ENCODE results near the gene NSL1.
"Not testable (repeated sequence)": the region's sequence is repeated elsewhere in the genome, so short reads cannot be mapped to it uniquely, and the experiment has no call there.

NSL1 gene

DNA sequence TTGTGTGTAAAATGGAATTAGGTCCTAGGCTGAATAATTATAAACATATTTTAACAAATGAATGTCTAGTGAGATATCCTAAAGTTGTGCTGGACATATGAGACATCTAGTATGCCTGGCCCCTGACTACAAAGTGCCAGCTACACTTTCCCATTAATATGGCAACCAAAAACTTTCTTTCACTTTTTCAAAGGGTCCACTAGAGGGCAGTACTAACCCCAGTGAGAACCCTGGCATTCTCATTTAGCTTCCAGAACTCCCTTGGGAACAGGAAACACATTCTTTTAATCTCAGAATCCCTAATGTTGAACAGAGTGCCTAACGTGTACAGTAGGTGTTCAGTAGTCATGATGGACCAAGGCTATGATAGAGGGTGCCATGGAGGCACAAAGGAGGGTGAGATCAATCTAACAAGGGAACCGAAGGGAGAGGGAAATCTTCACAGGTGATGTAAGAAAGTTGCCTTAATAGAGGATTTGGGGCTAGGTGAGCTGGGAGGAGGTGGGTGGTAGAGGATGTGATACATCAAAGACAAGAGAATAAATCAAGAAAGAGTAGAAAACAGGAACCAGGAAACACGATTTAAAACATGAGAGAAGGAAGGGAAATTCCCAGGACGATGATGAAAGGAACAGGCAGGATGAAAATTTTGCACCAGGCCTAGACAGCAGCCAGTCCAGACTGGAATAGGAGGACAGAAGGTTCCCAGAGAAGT, 41.6 kb downstream of the NSL1 start:
- peak; percentile 49 for DNase-seq (ENCODE audit: low read depth)

DNA sequence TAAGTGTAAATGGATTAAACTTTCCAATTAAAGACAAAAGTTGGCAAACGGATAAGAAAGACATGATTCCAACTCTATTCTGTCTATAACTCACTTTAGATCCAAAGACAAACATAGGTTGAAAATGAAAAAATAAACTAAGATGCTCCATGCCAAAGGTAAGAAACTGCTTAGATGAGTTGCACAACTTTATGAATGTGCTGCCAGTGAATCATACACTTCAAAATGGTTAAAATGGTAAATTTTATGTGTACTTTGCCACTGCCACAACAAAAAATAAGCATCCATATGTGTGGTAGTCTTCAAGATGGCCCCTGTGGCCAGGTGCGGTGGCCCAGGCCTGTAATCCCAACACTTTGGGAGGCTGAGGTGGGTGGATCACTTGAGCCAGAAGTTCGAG, 45.0 kb downstream of the NSL1 start:
- DNase-seq (ENCODE audit: low read depth) = no peak

DNA sequence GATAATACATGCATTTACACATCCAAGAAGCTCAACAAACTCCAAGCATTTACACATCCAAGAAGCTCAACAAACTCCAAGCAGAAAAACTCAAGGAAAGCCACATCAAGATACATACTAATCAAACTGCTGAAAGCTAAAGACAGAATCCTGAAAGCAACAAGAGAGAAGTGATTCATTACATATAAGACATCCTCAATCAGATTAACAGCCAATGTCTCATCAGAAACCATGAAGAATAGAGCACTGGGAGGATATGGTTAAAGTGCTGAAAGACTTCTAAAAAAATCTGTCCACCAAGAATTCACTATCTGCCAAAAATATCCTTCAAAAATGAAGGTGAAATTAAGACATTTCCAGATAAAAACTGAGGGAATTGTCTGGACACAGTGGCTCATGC, 46.3 kb downstream of the NSL1 start:
- no peak for DNase-seq (ENCODE audit: low read depth)

DNA sequence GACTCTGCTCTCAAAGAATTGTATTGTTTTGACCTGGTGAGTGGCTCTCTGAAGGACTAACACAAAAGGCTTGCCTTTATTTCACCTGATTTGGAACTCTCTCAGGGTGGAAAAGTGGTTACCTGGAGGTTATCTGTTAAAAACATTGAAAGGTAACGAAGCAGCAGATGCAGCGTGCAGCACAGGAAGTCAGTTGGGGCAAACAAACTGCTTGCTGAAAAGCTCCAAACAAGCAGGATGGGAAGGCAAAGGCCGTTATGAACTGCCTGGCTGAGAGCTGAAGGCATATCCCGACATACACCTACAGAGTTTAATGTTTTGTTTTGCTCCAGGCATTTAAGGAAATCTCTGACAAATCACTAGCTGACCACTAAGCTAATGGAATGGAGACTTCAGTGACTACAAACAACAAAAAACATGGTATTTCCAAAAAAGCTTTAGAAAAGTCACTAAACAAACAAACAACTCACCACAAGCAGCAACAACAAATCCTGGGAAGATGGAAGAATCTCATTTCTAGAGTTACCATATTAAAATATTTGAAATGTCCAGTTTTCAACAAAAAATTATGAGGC, 47.6 kb downstream of the NSL1 start:
- no peak for DNase-seq (ENCODE audit: low read depth)

DNA sequence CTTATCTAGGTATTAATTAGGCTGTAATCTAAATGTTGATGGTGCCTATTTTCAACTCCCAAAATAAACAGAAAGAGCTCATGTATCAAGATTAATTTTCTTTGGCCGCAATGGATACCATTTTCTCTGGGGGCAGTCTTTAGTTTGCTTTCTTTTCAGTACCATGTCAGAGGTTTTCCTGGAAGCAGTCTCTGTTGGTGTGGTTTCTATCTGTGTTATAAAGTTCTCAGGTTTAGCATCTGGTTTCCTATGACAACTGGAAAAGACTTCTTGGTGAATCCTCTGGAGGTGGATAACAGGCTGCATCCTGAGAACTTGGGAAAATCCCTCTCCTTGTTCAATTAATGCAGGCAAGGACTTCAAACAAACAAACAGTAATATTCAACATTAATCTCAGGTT, 53.2 kb downstream of the NSL1 start:
- DNase-seq (ENCODE audit: low read depth) = peak; percentile 64

DNA sequence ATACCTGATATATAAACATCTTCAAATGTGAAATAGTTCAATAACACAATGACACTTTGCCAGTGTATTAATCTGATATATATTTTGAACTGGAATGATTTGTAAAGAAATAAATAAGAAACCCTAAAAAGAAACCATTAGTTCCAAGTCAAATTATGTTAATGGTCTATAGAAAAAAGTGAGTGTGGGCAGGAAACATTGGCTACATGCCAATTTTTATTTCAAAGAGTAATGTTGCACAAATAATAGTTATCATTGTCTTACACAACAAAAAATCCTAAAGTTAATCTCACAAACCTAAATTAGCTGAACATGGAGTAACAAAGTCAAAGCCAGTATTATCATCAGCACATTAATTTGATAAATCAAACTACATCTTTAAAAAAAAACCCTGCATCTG, 54.0 kb downstream of the NSL1 start:
- DNase-seq (ENCODE audit: low read depth) = no peak

DNA sequence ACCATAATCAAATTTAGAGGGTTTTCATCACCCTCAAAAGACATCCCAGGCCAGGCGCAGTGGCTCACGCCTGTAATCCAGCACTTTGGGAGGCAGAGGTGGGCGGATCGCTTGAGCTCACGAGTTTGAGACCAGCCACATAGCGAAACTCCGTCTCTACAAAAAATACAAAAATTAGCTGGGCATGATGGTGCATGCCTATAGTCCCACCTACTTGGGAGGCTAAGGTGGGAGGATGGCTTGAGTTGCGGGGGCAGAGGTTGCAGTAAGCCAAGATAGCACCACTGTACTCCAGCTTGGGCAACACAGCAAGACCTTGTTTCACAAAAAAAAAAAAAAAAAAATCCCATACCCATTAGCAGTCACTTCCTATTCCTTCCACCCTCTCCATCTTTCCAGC, 58.5 kb downstream of the NSL1 start:
- DNase-seq (ENCODE audit: low read depth) = no peak

DNA sequence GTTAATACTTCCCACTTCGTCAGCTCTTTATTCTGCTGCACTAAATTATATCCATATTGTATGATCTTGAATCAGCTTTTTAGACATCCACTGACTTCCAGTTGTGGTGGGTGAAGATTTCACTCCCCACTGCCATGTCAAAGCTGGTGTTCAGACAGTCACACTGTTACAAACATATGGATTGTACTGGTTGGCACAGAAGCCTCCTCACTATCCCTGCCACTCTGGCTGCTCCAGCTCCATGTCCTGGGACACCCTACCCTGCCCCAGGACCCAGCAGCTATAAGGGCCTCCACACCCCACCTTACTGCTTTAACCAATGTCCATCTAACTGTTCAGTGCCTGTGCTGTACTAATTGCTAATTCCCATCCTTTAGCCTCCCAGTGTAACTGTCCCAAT, 59.9 kb downstream of the NSL1 start:
- DNase-seq (ENCODE audit: low read depth) = no peak

DNA sequence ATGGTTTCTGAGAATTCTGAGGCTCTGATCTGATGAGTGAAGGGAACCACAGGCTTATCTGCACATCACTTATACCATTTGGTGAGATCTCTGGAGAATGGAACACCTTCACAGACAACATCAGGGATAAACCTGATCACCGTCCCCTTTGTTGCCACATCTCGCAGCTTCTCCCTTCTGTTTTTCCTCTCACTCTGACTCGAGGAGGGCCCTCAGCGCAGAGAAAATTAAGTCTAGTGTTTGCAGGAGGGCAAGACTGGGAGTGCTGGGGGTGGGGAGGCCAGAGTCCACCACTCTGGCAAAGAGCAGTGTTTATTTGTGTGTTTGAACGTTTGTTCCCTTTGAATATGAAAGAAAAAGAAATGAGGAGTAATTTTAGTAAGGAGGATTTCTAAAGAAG, 63.0 kb downstream of the NSL1 start:
- DNase-seq (ENCODE audit: low read depth) = no peak

DNA sequence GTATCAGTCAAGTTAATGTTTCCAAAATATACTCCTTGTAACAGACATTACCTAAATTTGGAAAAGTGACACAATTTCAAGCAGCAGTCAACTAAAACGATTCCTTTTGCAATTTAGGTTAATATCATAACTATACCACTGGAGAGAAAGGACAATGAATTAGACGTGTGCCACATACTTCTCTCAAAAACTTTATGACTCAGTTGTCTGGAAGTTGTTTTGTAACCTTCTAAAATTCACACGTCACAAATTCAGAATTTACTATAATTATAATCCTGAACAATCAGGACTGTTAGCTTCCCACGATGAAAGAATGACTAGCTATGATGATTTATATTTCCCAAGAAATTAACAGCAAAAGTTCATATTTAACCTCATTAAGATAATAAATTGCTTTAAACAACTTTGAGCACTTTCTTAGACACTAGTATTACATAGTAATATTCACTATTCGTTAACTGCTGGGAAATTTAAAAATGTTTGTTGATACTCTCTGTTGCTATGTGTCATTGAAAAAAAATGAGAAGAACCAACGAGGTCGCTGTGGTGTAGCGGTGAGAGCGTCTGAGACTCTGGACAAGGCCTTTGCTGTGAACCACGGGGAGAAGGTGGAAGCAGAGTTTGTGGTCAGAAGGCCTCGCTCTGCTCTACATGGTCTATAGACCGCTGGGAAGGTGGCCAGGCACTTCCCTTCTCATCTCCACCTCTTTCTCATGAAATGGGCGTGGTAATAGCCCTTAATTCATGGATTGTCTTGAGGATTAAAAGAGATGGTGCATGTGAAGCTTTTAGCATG, 64.0 kb downstream of the NSL1 start:
- DNase-seq (ENCODE audit: low read depth) = peak; percentile 51

DNA sequence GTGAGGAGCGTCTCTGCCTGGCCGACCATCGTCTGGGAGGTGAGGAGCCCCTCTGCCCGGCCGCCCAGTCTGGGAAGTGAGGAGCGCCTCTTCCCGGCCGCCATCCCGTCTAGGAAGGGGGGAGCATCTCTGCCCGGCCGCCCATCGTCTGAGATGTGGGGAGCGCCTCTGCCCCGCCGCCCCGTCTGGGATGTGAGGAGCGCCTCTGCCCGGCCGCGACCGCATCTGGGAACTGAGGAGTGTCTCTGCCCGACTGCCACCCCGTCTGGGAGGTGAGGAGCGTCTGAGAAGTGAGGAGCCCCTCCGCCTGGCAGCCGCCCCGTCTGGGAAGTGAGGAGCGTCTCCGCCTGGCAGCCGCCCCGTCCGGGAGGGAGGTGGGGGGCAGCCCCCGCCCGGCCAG, 66.9 kb downstream of the NSL1 start:
- DNase-seq (ENCODE audit: low read depth) = not testable (repeated sequence)

DNA sequence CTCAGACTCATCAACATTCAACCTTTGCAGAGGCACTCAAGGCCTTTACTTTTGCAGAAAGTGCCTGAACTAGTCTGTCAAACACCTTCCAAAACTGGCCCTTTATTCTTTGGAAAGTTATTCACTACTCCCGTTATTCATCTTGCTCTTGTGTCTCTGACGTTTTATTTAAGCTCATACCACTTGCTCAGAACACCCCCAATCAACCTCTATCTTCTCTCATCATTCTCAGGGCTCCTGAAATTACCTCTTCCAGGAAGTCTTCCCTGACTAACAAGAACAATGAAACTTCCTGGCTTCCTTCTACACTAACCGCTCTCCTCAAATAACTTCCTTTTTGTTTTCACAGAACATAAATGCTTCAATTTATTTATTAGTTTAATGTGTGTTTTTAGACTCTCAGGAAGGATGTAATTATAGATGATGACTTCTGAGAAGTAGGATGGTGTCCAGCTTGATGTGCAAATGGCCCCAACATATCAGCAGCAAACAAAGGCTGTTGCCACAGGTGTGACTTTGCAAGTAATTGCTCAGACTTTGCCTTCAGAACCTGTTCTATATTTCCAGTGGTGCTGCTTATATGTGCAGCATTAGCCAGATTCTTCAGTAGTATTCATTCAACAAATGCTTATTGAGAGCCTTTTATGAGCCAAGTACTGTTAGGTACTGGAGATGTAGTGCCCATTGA, 69.2 kb downstream of the NSL1 start:
- no peak for DNase-seq (ENCODE audit: low read depth)

DNA sequence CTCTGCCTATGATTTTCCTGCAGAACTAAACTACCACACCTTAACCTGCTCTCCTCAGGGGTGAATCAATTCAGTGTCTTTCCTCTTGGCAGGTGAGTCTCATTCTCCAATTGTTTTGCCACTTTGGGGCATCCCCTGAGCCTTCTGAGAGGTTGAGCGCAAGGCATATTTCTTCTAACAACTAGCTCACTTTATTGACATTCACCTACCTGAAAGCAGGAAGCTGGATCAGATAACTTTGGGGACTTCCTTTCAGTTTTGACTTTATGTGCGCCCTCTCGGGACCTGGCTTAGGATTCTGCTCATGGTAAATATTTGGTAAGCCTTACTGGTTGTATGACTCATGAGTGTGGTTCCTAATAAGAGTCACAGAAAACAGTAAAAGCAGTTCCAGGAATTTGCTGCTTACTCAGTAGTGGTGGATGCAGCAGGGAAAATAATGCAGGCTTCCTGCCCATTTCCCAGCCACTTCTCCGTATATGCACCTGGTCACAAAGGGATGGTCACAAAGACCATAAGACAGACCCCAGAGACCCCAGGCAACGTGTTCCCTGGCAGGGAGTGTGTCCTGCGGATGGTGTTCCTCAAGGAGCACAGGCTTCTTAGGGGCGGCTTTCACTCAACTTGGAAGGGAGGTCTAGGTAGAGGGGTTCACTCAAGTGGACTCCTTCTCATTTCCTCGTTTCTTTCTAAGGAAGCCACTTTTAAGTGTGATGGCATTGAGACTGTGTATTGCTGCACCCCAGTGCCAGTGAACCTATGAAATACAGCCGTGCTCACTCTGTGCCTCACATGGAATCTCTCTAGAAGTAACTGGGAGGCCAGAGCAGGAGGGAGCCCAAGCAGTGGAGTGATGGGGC, 70.0 kb downstream of the NSL1 start:
- DNase-seq (ENCODE audit: low read depth) = peak; percentile 85

DNA sequence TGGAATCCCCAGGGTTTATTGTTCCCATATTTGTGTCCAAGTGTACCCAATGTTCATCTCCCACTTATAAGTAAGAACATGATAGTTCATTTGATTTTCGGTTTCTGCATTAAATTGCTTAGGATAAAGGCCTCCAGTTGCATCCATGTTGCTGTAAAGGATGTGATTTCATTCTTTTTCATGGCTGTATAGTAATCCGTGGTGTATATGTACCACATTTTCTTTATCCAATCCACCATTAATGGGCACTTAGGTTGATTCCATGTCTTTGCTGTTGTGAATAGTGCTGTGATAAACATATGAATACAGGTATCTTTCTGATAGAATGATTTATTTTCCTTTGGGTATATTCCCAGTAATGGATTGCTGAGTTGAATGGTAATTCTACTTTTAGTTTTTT, 71.9 kb downstream of the NSL1 start:
- DNase-seq (ENCODE audit: low read depth) = no peak

DNA sequence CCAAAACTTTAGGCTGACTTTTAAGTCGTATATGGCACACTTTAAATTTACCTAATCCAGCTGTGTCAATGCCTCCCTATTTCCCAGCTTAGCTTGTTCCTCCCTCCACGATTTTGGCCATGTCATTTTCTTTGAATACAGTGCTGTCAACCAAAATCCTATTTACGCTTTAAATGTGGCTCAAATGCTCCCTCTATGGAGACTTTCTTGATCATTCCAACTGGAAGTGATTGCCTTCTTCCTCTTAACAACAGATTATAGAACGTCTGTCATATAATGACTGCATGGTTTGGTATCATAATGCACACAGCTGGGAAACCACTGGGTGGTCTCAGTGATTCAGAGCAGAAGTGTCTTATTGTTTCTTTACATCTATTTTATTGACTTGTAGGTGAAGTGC, 73.1 kb downstream of the NSL1 start:
- DNase-seq (ENCODE audit: low read depth) = no peak

DNA sequence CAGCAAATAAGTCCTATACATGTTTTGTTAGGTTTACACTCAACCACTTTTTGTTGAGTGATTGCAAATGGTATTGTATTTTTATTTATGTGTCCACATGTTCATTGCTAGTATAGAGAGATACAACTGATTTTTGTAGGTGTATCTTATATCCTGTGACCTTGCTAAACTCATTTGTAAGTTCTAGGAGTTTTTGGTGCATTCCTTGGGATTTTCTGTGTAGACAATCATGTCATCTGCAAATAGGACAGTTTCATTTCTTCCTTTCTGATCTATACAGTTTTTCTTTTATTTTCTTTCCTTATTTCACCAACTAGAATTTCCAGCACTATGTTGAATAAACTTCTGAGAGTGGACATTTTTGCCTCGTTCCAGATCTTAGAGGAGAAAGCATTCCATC, 75.4 kb downstream of the NSL1 start:
- DNase-seq (ENCODE audit: low read depth) = no peak

DNA sequence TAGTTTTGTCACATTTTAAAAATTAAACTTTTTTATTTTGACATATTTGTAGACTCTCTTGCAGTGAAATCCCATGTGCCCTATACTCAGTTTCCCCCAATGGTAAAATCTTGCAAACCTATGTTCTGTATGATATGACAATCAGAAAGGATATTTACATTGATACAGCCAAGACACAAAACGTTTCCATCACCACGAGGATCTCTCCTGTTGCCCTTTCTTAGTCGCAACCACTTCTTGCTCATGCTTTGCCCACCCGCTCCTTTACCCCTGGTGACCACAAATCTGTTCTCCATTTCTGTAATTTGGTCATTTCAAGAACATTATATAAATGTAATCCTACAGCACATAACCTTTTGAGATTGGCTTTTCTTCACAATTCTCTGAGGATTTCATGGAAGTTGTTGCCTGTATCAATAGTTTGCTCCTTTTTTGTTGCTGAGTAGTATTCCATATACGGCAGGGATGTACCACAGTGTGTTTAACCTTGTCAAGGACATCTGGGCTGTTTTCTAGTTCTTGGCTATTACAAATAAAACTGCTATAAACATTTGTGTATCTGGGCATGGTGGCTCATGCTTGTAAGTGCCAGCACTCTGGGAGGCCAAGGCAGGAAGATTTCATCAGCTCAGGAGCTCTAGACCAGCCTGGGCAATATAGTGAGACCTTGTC, 78.0 kb downstream of the NSL1 start:
- no peak for DNase-seq (ENCODE audit: low read depth)

DNA sequence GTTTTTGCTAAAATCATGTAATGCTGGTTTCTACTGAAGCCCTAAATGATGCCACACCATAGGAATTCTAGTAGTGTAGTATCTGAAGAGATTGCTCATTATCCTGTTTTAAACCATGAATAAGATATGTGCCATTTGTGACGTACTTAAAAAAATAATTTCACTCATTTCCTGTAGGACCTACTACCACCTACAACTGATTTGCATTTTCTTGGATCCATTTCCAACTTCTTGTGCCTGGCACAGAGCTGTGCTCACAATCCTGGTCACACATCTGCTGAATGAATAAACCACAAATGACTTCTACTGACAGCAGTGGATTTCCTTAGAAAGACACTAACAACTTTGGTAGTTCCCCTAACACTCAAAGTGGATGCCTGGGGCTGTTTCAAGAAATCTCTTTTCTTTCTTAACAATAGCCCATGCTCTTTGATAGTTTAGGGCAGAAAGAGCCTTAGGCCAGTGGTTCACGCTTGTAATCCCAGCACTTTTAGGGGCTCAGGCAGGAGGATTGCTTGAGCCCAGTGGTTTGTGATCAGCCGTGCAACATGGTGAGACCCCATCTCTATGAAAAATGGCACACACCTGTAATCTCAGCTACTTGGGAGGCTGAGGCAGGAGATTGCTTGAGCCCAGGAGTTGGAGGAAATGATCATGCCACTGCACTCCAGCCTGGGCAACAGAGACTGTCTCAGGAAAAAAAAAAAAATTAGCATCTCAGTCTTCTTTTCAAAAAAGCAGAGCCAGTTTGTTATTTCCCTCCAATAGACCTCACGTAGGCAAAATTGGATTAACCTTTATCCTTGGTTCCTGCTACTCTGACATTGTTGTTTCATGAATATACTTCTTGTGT, 78.9 kb downstream of the NSL1 start:
- DNase-seq (ENCODE audit: low read depth) = peak; percentile 55

DNA sequence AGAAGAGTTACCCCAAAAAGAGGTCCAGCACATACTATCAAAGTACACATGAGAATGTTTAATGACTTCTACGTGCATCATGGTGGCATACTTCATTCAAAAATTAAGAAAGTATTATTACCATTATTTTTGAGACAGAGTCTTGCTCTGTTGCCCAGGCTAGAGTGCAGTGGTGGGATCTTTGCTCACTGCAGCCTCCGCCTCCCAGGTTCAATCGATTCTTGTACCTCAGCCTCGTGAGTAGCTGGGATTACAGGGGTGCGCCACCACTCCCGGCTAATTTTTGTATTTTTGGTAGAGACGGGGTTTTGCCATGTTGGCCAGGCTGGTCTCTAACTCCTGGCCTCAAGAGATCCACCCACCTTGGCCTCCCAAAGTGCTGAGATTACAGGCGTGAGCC, 79.6 kb downstream of the NSL1 start:
- not testable (repeated sequence) for DNase-seq (ENCODE audit: low read depth)

DNA sequence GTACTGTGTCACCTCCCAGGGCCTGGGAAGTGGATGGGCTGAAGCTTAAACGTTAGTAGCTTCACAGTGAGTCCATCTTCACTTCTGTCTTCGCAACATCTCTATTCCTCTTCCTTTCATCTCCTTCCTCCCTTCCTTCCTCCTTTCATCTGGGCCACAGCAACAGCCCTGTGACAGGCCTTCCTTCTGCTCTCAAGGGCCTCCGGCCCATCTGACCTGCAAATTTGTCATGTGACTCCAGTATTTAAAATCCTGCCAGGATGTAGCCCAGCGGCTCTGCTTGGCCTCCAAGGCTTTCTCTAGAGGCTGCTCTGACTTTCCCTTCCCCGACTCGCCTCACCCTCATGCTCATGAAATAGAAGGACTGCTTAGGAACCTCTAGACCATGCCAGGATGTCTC, 81.0 kb downstream of the NSL1 start:
- no peak for DNase-seq (ENCODE audit: low read depth)
